H1 (cell line): Measurements from ENCODE around the gene SERPINA6. TPM values are rescaled to one million over a fixed set of nuclear protein-coding genes. Genes with fewer than 3 reads are reported as not detected.

Experiments
- CTCF ChIA-PET: fragments of 300-600 bp; sonication (Branson Sonifier 250); formaldehyde crosslinking; loops from one replicate; lab custom pipeline; 2021; ENCODE audit not compliant: partially characterized antibody; lab: Charles Lee
- POLR2A ChIA-PET: fragments of 300-600 bp; sonication (Branson Sonifier 250); formaldehyde crosslinking; loops from one replicate; lab custom pipeline; 2021; ENCODE audit warnings: inconsistent platforms; ENCODE audit not compliant: partially characterized antibody; lab: Charles Lee
- DNase-seq, 2 experiments: peaks; one replicate each; pipeline versions ENCODE4 v3.0.0 to v3.0.0-alpha.2; 2010 to 2022; ENCODE audit warnings: low spot score in 2 of 2, low read depth in 1 of 2, mixed read lengths in 1 of 2
- FAIRE-seq: peaks from 2 replicates; lab custom pipeline; 2011; peaks lifted over from hg19 to GRCh38; lab: Jason Lieb, UNC
- H2AFZ ChIP-seq: 2 replicates; pipeline ENCODE4 v1.8.1; 2012; ENCODE audit warnings: low read length, inconsistent platforms
- H2AK5ac ChIP-seq: 2 replicates; pipeline ENCODE4 v1.6.1; 2013; ENCODE audit warnings: low read depth, low read length
- H2BK120ac ChIP-seq: replicated peaks from 2 replicates; pipeline ENCODE3; 2013; ENCODE audit warnings: low read depth, low read length, inconsistent platforms
- H2BK12ac ChIP-seq: 2 replicates; pipeline ENCODE4 v1.6.1; 2013; ENCODE audit warnings: low read depth, low read length
- H2BK15ac ChIP-seq: 2 replicates; pipeline ENCODE4 v1.6.1; 2013; ENCODE audit warnings: low read length
- H2BK20ac ChIP-seq: 2 replicates; pipeline ENCODE4 v1.6.1; 2013; ENCODE audit warnings: low read length
- H2BK5ac ChIP-seq: 2 replicates; pipeline ENCODE4 v1.6.1; 2013; ENCODE audit warnings: low read depth, low read length
- H3K14ac ChIP-seq: 2 replicates; pipeline ENCODE4 v1.6.1; 2013; ENCODE audit warnings: inconsistent platforms; ENCODE audit not compliant: insufficient read length
- H3K18ac ChIP-seq: 2 replicates; pipeline ENCODE4 v1.6.1; 2013; ENCODE audit warnings: low read length; ENCODE audit errors: extremely low read depth
- H3K23ac ChIP-seq: 2 replicates; pipeline ENCODE4 v1.6.1; 2013; ENCODE audit warnings: inconsistent platforms; ENCODE audit not compliant: insufficient read length
- H3K23me2 ChIP-seq: 2 replicates; pipeline ENCODE4 v1.6.1; 2013; ENCODE audit warnings: low read depth, low read length
- H3K27ac ChIP-seq: 2 replicates; pipeline ENCODE4 v1.6.1; 2011; ENCODE audit warnings: low read depth, low read length, inconsistent platforms
- H3K27me3 ChIP-seq, 4 experiments: replicated peaks in 1 of 4; 1 replicate in 1 of 4; 2 replicates in 3 of 4; pipeline versions ENCODE4 v1.6.1 to v1.8.1; 2011 to 2013; ENCODE audit warnings: low read length in 3 of 4, mild to moderate bottlenecking in 3 of 4, inconsistent platforms in 2 of 4, mixed read lengths in 2 of 4, moderate library complexity in 1 of 4; ENCODE audit not compliant: control insufficient read depth in 3 of 4, insufficient read depth in 3 of 4; ENCODE audit errors: extremely low read depth in 1 of 4
- H3K36me3 ChIP-seq, 4 experiments: 2 replicates each; pipeline versions ENCODE4 v1.6.1 to v1.8.1; 2011 to 2013; ENCODE audit warnings: mild to moderate bottlenecking in 4 of 4, low read length in 3 of 4, moderate library complexity in 2 of 4, control low read depth in 1 of 4, inconsistent platforms in 1 of 4; ENCODE audit not compliant: insufficient read depth in 4 of 4, control insufficient read depth in 2 of 4
- H3K4ac ChIP-seq: replicated peaks from 2 replicates; pipeline ENCODE3; 2013; ENCODE audit warnings: low read length, low read depth, mixed read lengths, inconsistent platforms; ENCODE audit not compliant: insufficient read length
- H3K4me1 ChIP-seq, 4 experiments: replicated peaks in 1 of 4; 1 replicate in 1 of 4; 2 replicates in 3 of 4; pipeline versions ENCODE4 v1.6.1 to v1.8.1; 2011 to 2013; ENCODE audit warnings: low read length in 3 of 4, inconsistent platforms in 2 of 4, mixed read lengths in 1 of 4; ENCODE audit not compliant: insufficient read depth in 4 of 4, control insufficient read depth in 3 of 4
- H3K4me2 ChIP-seq, 2 experiments: 2 replicates each; pipeline versions ENCODE4 v1.6.1 to v1.8.1; 2011 to 2013; ENCODE audit warnings: low read depth in 2 of 2, low read length in 2 of 2, control low read depth in 1 of 2, inconsistent platforms in 1 of 2, mild to moderate bottlenecking in 1 of 2; ENCODE audit not compliant: insufficient read depth in 1 of 2
- H3K4me3 ChIP-seq, 4 experiments: fragments of 200-600, 300-600 bp in 1 of 4; sonication (generic), shearing (Covaris generic), sonication (Bioruptor Twin) in 1 of 4; 2 replicates each; pipeline versions ENCODE4 v1.5.1 to v1.8.1; 2011 to 2016; ENCODE audit warnings: low read length in 4 of 4, low read depth in 3 of 4, control low read depth in 2 of 4, inconsistent platforms in 2 of 4, mild to moderate bottlenecking in 2 of 4, mixed read lengths in 1 of 4, moderate library complexity in 1 of 4; ENCODE audit not compliant: insufficient read depth in 2 of 4; ENCODE audit errors: extremely low read depth in 1 of 4
- H3K56ac ChIP-seq: replicated peaks from 2 replicates; pipeline ENCODE3; 2013; ENCODE audit warnings: low read depth, mild to moderate bottlenecking, mixed read lengths, low read length, inconsistent platforms; ENCODE audit not compliant: insufficient read length
- H3K79me1 ChIP-seq: 2 replicates; pipeline ENCODE4 v1.6.1; 2013; ENCODE audit warnings: low read depth, low read length, control low read depth
- H3K79me2 ChIP-seq, 2 experiments: 2 replicates each; pipeline versions ENCODE4 v1.6.1 to v1.8.1; 2012 to 2013; ENCODE audit warnings: low read length in 2 of 2, mild to moderate bottlenecking in 2 of 2, inconsistent platforms in 1 of 2; ENCODE audit not compliant: insufficient read depth in 2 of 2, control insufficient read depth in 1 of 2
- H3K9ac ChIP-seq, 4 experiments: replicated peaks in 1 of 4; 1 replicate in 1 of 4; 2 replicates in 3 of 4; pipeline versions ENCODE4 v1.6.1 to v1.8.1; 2011 to 2013; ENCODE audit warnings: low read depth in 3 of 4, low read length in 3 of 4, control low read depth in 2 of 4, mild to moderate bottlenecking in 2 of 4, moderate library complexity in 2 of 4, inconsistent platforms in 1 of 4; ENCODE audit errors: extremely low read depth in 1 of 4
- H3K9me3 ChIP-seq, 2 experiments: 2 replicates each; pipeline versions ENCODE4 v1.6.1 to v1.8.1; 2012 to 2013; ENCODE audit warnings: mild to moderate bottlenecking in 2 of 2, moderate library complexity in 2 of 2, control low read depth in 1 of 2, inconsistent platforms in 1 of 2, low read depth in 1 of 2, low read length in 1 of 2, mixed read lengths in 1 of 2; ENCODE audit not compliant: insufficient read depth in 2 of 2
- H4K20me1 ChIP-seq, 2 experiments: replicated peaks in 1 of 2; 2 replicates each; pipeline versions ENCODE3 to v1.8.1; 2011 to 2013; ENCODE audit warnings: inconsistent platforms in 2 of 2, low read length in 2 of 2, mild to moderate bottlenecking in 1 of 2; ENCODE audit not compliant: insufficient read depth in 2 of 2, control insufficient read depth in 1 of 2
- H4K5ac ChIP-seq: 2 replicates; pipeline ENCODE4 v1.6.1; 2013; ENCODE audit warnings: low read length, low read depth, mixed read lengths, inconsistent platforms; ENCODE audit not compliant: insufficient read length
- H4K8ac ChIP-seq: 2 replicates; pipeline ENCODE4 v1.8.0; 2013; ENCODE audit warnings: mild to moderate bottlenecking, moderate library complexity, low read length, inconsistent platforms; ENCODE audit not compliant: insufficient read depth; ENCODE audit errors: extremely low read depth
- H4K91ac ChIP-seq: replicated peaks from 2 replicates; pipeline ENCODE3; 2013; ENCODE audit warnings: low read length, mixed read lengths, inconsistent platforms; ENCODE audit not compliant: insufficient read length
- CBX8 ChIP-seq: fragments of 300-800, 300-1000 bp; sonication (generic); IDR thresholded peaks from 2 replicates; pipeline ENCODE4 v1.7.1; 2016; ENCODE audit warnings: low read depth, low read length, borderline replicate concordance
- CTBP2 ChIP-seq: IDR thresholded peaks from 2 replicates; pipeline ENCODE4 v1.7.0; 2011; ENCODE audit warnings: borderline replicate concordance, mild to moderate bottlenecking, moderate library complexity, mixed read lengths, low read length; ENCODE audit not compliant: insufficient read depth, insufficient read length
- EP300 ChIP-seq, 2 experiments: IDR thresholded peaks; 1 replicate in 1 of 2; 2 replicates in 1 of 2; pipeline ENCODE4 v1.6.1; 2011 to 2012; ENCODE audit warnings: low read depth in 2 of 2, low read length in 2 of 2, mild to moderate bottlenecking in 2 of 2, borderline replicate concordance in 1 of 2, inconsistent platforms in 1 of 2, moderate library complexity in 1 of 2
- POU5F1 ChIP-seq: IDR thresholded peaks from 2 replicates; pipeline ENCODE4 v1.6.1; 2011; ENCODE audit warnings: low read depth, mild to moderate bottlenecking, low read length, moderate library complexity
- SAP30 ChIP-seq: fragments of 300-600 bp; sonication (generic); IDR thresholded peaks from 2 replicates; pipeline ENCODE4 v1.7.1; 2012; ENCODE audit warnings: low read length, moderate library complexity, mild to moderate bottlenecking, inconsistent platforms; ENCODE audit not compliant: insufficient read depth, insufficient replicate concordance
- SP1 ChIP-seq: IDR thresholded peaks from 2 replicates; pipeline ENCODE4 v1.6.1; 2011; ENCODE audit warnings: low read depth, low read length
- TAF1 ChIP-seq: IDR thresholded peaks from 2 replicates; pipeline ENCODE4 v1.6.1; 2011; ENCODE audit warnings: mild to moderate bottlenecking, low read depth, low read length
- TBP ChIP-seq: IDR thresholded peaks from 2 replicates; pipeline ENCODE4 v1.6.1; 2011; ENCODE audit warnings: low read depth, low read length, improper control_type of control experiment
- WGBS, 2 experiments: shearing (Covaris generic) in 1 of 2; methylation state at CpG; one replicate each; pipeline versions ENCODE4 v1.1.6 to v1.1.7; 2013 to 2015; ENCODE audit warnings: low lambda C conversion rate in 2 of 2, mixed read lengths in 2 of 2, inconsistent platforms in 1 of 2, low coverage in 1 of 2, missing lambda C conversion rate in 1 of 2; ENCODE audit not compliant: insufficient replicate concordance in 2 of 2, insufficient coverage in 1 of 2, insufficient read length in 1 of 2; ENCODE audit errors: extremely low coverage in 1 of 2, missing lambda C conversion rate in 1 of 2; 5-methylcytosine and 5-hydroxymethylcytosine counted together
- polyA plus RNA-seq, 7 experiments: library from polyadenylated mRNA; depleted of rRNA in 3 of 7; stranded (reverse) in 5 of 7; unstranded in 2 of 7; fragments of >200 nt in 5 of 7; fragments of 200-250 nt in 2 of 7; gene quantifications; 1 replicate in 5 of 7; 2 replicates in 1 of 7; 4 replicates in 1 of 7; pipeline versions ENCODE4 v1.2.1 to v1.2.3, GENCODE V29; 2011 to 2013; ENCODE audit warnings: missing spikeins in 2 of 7, mixed read lengths in 2 of 7
- total RNA-seq: library from RNA; stranded (reverse); fragmentation: NEBNext Ultra II Directional; extraction: Animal tissue kit (Norgen Biotek cat#: 25700); gene quantifications from 2 replicates; pipeline ENCODE4 v1.2.1, GENCODE V29; 2021
- TF ChIP-seq, protein P1 (sequence below): IDR thresholded peaks from 2 replicates; pipeline ENCODE4 v1.6.1; 2012; ENCODE audit warnings: low read length, inconsistent platforms

SERPINA6 gene
- total and polyA plus RNA-seq, 2 of the 8 experiments (the other 6 are each of a cell fraction or from before 2014, with no cell fraction given): not detected

DNA sequence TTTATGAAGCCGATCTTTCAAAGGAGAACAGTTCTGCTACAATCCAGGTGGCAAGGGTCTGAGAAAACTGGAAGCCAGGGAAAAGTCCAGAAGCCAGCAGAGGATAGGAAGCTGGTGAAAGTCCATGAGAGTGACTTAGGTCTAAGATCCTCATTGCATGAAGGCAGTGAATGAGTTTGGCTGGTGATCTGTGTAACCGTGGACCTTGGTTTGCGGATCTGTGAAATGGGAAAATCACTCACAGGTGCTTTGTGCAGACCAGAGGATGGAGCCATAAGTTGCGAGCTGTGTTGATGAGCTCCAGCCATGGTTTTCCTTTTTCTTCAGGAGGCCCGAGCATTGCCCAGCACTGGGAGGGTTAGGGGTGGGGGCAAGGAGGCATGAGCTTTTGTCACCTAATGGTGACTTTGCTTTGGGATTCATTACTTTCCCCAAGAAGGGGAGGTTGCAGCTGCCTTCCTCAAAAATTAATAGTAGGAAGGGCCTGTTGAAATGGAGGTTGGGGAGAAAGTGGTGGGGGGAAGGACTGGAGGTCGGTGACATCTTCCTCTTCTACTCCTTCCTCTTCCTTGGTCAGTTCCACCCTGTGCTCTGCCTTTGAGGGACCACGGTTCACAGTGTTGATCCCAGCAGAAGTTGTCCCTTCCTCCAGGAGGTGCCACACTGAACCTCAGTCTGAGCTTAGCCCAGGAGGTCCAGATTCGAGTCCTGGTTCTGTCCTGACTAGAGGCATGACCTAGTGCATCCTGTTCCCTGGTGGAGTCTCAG lies 20.3 kb upstream of the SERPINA6 start:
- WGBS, 2 experiments: 82% methylated on average over 8 of the region's 8 CpGs; no CpG with 5 or more reads in 1 of the 2 experiments
- Histone ChIP-seq H4K20me1 (no peaks in the 10 kb centered on the region), H4K8ac (no peak overlapping the region), H3K4me3 (no peak overlapping the region), H4K91ac (no peak overlapping the region), H3K56ac (no peak overlapping the region), H3K23me2 (no peaks in the 10 kb centered on the region), H3K36me3 (no peaks in the 10 kb centered on the region), H3K79me1 (no peaks in the 10 kb centered on the region), H3K18ac (no peak overlapping the region), H2BK120ac (no peak overlapping the region), H2BK15ac (no peak overlapping the region), H3K9me3 (peaks cover 0 to under 1% of the 10 kb centered on the region in 2 experiments; a peak in 1 of 4 replicates), H4K5ac (no peak overlapping the region), H3K4ac (no peak overlapping the region), H3K79me2 (no peaks in the 10 kb centered on the region), H2BK20ac (no peak overlapping the region), H3K14ac (no peak overlapping the region), H2AFZ (no peak overlapping the region), H3K9ac (no peak overlapping the region), H3K27me3 (no peaks in the 10 kb centered on the region), H3K4me1 (no peaks in the 10 kb centered on the region), H2BK5ac (no peak overlapping the region), H3K27ac (no peak overlapping the region), H3K4me2 (no peak overlapping the region), H2AK5ac (no peak overlapping the region), H2BK12ac (no peak overlapping the region), H3K23ac (no peak overlapping the region)
- ChIA-PET CTCF (interaction anchor here (1.0 to 1.7 kb wide), 6 partner anchors 10 to 200 kb away, joined by 3 to 5 read pairs (median 4); no protein-coding TSS in a partner anchor), POLR2A (interaction anchor here (0.6 kb wide), 1 partner anchor 74 kb away, joined by 3 read pairs; no protein-coding TSS in a partner anchor)
- FAIRE-seq: no peak
- TF ChIP-seq TBP (no peak), EP300 (IDR thresholded peaks at IDR 0.05; ENCODE audit: borderline replicate concordance in 1 of 2, low read depth in 2 of 2, low read length in 2 of 2) (no peak), CTBP2 (no peak), TAF1 (no peak), CBX8 (no peak), POU5F1 (no peak), SP1 (no peak), SAP30 (no peak)
- TF ChIP-seq, protein P1, sequence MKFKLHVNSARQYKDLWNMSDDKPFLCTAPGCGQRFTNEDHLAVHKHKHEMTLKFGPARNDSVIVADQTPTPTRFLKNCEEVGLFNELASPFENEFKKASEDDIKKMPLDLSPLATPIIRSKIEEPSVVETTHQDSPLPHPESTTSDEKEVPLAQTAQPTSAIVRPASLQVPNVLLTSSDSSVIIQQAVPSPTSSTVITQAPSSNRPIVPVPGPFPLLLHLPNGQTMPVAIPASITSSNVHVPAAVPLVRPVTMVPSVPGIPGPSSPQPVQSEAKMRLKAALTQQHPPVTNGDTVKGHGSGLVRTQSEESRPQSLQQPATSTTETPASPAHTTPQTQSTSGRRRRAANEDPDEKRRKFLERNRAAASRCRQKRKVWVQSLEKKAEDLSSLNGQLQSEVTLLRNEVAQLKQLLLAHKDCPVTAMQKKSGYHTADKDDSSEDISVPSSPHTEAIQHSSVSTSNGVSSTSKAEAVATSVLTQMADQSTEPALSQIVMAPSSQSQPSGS: no peak
- no peak for DNase-seq
